GM19438 (cell line): Measurements from ENCODE around the gene MAP1B.
"Not testable (repeated sequence)": the region's sequence is repeated elsewhere in the genome, so short reads cannot be mapped to it uniquely, and the experiment has no call there.

Experiments used
- ATAC-seq: cut with Tn5 transposase; IDR thresholded peaks from one replicate; pipeline ENCODE4 v1.9.1; 2021; ENCODE audit warnings: low read depth; ENCODE audit not compliant: unreplicated experiment

The MAP1B gene

GRCh38 chr5:72107131-72107900 is at the start of gene MAP1B:
Gene MAP1B, plus strand, starts transcription at chr5:72107475. Its CDS starts 57 bp downstream, at chr5:72107532.
- ATAC-seq = peak; percentile 38

- ATAC-seq = no peak
Measured at GRCh38 chr5:72057816-72058215, 49.5 kb upstream of the MAP1B start.

- no peak for ATAC-seq
Measured at GRCh38 chr5:72063219-72063819, 44.0 kb upstream of the MAP1B start.

DNA sequence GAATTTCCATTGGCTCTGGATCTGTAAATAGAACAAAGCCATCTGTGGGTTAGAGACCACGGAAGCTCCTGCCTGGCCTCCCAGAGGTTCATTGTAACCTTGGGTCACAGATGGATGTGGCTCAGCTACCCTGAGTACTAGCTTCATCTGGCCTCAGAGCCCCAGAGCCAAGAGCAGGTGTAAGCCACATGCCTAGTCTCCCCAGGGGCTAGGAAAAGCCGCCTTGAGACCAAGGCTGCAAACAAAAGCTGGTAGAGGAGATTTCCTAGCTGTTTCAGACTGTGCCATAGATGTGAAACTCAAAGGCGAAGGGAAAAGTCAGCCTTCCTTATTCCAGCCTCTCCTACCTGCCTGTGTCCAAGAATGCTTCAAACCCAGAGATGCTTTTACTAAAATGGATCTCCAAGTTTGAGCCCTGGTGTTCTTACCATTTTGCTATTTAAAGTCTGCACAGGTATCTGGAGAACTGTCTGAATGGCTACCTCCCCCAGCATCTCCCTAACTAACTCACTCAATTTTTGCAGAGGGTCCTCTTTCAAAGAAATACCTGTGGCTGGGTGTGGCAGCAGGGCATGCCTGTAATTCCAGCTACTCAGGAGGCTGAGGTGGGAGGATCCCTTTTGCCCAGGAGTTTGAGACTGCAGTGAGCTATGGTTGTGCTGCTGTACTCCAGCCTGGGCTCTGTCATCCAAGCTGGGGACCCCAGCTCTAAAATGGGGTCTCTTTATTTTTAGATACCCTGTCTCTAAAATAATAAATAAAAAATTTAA is 42.3 kb upstream of the MAP1B start:
- no peak for ATAC-seq

GRCh38 chr5:72065751-72066255 is 41.5 kb upstream of the MAP1B start:
- ATAC-seq = no peak

GRCh38 chr5:72066705-72067107 is 40.6 kb upstream of the MAP1B start:
- no peak for ATAC-seq

DNA sequence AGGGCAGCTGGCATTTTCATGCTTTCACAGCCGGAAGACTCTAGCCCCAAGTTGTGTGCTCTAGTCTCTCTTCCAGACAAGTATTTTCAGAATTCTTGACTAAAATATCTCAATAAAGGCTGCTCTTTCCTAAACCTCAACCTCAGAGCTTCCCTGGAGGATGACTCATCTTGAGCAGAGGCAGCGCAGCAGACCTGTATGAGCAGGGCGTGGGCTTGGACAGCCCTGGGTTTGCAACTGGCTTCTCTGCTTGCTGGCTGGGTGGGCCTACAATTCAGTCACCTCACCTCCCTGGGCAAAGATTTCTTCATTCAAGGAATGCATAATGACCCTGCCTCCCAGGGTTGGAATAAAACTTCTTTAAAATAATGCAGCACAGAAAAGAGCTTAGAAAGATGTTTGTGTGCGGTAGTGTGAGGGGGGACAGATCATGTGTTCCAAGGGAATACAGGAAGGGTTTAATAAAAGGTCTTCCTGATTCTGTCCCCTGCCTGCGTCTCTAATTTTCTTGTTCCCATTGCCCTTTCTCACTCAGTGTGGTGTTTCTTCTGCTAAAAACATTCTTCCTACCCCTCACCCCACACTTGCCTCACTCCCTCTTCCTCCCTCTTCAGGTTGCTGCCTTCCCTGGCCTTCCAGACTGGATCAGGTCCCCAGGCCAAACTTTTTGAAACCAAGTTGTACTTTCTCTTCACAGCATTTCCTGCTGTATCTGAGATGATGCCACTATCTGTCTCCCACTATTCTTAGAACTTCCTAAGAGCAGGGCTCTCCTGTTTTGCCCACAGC is 39.4 kb upstream of the MAP1B start:
- ATAC-seq = no peak

DNA sequence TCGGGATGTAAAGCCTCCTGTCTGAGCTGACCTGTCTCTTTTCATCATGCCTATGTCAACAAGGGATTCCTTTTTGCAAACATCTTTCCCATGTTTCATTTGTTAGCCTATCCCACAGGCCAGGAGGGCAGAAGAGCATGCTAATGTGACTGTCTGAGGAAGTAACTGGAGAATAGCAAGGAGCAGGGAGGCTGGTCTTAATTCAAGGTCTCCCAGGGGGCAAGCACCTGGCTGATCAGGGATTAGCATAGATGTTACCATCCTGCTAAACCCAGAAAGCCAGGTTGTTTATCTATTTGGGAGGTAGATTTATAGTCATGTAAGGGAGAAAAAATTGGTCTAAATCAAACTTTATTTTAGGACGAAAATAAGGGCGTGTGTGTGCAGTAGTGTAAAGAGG is 36.7 kb upstream of the MAP1B start:
- ATAC-seq = no peak

- no peak for ATAC-seq
Measured at GRCh38 chr5:72071906-72072305, 35.4 kb upstream of the MAP1B start.

DNA sequence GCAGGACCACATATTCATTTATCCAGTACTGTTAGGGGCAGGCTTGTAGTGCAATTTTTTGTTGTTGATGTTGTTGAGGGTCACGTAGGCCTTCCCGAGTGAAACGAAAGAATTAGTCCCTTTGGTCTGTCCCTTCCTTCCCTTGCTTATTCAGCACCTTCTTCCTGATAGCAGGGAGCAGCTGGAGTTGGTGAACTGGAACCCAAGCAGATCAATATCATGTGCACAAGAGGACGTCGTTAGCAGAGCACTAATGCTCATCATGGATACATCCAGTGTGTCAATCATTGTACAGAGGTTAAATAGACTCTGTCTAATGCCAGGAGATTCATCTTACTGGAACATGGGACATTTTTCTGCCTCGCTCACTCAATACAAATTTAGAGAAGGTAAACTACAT is 33.0 kb upstream of the MAP1B start:
- no peak for ATAC-seq

DNA sequence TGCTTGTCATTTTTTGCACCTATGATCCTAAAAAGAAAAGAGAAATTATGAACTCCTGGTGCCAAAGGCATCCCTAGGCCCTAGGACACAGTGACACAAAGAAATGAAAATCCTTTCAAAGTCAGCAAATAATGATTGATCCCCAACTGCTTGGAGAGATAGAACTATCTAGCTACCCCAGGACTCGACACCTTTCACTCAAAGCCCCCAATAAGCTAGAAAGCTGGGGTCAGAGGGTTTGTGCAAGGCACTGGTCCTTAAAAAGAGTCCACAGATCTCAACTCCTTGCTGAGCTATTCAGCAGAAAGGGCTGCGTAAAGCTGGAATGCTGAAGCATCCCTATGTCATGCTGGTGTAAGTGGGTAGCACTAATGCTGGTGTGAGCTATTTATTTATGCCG is 31.8 kb upstream of the MAP1B start:
- ATAC-seq = no peak

- ATAC-seq = no peak
Measured at GRCh38 chr5:72076621-72077300, 30.5 kb upstream of the MAP1B start.

DNA sequence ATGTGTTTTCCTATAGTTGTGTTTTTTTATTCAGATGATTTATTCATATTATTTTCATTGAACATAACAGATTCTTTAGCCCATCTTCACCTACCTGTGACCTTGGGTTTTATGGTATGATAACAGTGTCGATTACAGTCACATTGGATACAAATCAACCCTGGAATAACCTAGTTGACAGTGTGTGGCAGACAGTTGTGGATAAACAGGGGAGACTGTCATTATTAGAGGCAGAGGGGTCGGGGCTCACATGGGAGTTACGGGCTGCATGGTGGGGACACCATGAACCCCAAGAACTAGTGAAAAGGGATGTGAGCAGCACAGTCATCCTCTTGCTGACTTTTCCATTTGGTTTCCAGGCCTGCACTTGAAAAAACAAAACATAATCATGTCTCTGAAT is 29.9 kb upstream of the MAP1B start:
- ATAC-seq = no peak

DNA sequence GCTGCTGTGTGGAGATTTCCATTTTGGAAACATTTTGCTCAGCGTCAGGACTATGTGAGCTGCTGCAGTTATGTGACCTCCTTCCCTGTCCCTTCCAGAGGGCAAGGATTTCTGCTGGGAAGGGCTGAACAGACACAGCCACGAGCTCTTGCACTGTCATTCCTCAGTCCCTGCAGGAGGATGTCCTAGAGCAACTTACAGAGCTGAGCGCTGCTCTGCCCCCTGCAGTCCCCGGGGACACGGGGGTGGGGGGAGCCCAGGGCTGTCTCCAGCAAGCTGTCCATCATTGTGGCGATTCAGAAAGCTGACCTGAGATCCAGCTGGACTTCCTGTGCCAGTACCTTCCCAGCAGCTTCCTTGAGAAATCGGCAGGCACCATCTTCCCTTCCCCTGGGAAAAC is 28.0 kb upstream of the MAP1B start:
- ATAC-seq = no peak

DNA sequence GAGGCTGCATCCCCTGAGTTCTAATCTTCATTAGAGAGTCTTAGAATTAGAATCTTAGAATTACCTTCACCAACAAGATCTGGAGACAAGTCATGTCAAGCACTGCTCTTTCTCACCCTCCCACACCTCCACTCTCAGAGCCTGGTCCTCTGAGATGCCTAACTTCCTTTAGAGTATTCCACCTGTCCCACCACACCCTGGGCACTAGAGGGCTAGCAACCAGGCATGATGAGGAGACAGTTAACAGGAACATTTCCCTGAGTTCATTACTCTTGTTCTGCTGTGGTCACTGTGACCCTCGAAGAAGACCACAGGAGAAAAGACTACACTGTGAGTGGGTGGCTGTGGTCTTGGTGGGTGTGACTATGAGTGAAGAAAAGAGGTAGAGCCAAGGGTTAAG is 25.2 kb upstream of the MAP1B start:
- no peak for ATAC-seq

DNA sequence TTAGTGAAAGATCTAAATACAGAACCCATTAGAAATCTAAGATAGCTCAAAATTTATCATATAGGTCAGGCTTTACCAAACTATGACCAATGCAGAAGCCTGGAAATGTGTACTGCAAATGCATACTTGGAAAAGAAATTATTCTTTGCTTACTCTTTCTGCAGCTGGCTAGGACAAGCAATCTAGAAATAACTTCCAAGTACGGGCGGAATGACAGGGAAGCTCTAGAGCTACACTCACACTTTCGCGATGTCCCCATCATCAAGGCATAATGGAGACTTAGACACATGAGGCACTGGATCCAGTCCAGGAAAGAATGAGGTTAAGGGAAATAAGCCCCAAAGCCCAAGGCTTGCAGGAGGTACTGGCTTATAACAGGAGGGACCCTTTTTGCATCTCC is 22.4 kb upstream of the MAP1B start:
- no peak for ATAC-seq

- ATAC-seq = no peak
Measured at GRCh38 chr5:72085319-72085718, 22.0 kb upstream of the MAP1B start.

DNA sequence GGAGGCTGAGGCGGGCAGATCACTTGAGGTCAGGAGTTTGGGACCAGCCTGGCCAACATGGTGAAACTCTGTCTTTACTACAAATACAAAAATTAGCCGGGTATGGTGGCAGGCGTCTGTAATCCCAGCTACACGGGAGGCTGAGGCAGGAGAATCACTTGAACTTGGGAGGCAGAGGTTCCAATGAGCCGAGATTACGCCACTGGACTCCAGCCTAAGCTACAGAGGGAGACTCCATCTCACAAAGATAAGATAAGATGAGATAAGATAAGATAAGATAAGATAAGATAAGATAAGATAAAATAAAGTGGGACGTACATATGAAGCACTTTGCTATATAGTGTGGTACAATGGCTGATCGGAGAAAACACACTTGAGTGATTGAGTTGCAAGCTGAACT is 17.6 kb upstream of the MAP1B start:
- ATAC-seq = not testable (repeated sequence)

GRCh38 chr5:72092074-72092473 is 15.2 kb upstream of the MAP1B start:
- ATAC-seq = no peak

DNA sequence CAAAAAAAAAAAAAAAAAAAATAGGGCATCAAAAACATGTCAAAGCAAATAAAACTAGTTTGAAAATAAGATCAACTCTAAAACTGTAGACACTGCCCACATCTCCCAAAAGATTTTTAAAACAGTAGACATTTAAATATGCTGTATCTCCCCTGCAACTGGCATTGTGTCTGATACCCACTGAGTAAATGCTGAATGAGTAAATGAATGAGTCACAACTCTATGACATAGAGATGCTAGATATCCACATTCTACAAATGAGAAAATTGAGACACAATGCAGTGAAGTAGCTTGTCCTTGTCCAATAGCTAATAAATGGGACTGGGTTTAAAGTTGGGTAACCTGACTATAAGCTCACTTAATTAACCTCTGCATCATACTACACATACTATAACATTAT is 14.1 kb upstream of the MAP1B start:
- ATAC-seq = no peak
